H9 (cell line): ENCODE results near the gene PTGES3L. TPM values are rescaled to one million over a fixed set of nuclear protein-coding genes. Genes with fewer than 3 reads are reported as not detected.
A peak's percentile ranks its signal among the peaks of the same experiment; 100 is the strongest.

Experiments used
- DNase-seq: peaks from one replicate; pipeline ENCODE4 v3.0.0-alpha.2; 2017
- H2AFZ ChIP-seq: one replicate; pipeline ENCODE4 v1.6.1; 2013; ENCODE audit warnings: mild to moderate bottlenecking, low read length, control low read depth, moderate library complexity
- H2AK5ac ChIP-seq: 2 replicates; pipeline ENCODE4 v1.6.1; 2013; ENCODE audit warnings: low read length, control low read depth, mixed read lengths; ENCODE audit not compliant: insufficient read length
- H2BK120ac ChIP-seq: one replicate; pipeline ENCODE4 v1.6.1; 2013; ENCODE audit warnings: low read depth, mild to moderate bottlenecking, low read length, control low read depth, inconsistent platforms; ENCODE audit not compliant: poor library complexity, severe bottlenecking
- H2BK12ac ChIP-seq: 2 replicates; pipeline ENCODE4 v1.6.1; 2013; ENCODE audit warnings: low read length, control low read depth, mixed read lengths, low read depth; ENCODE audit not compliant: insufficient read length
- H2BK15ac ChIP-seq: 2 replicates; pipeline ENCODE4 v1.6.1; 2013; ENCODE audit warnings: low read depth, low read length, control low read depth
- H2BK20ac ChIP-seq: one replicate; pipeline ENCODE4 v1.6.1; 2013; ENCODE audit warnings: low read depth, mild to moderate bottlenecking, low read length, control low read depth, inconsistent platforms; ENCODE audit not compliant: poor library complexity, severe bottlenecking
- H2BK5ac ChIP-seq: 2 replicates; pipeline ENCODE4 v1.6.1; 2013; ENCODE audit warnings: low read length, control low read depth, mixed read lengths; ENCODE audit not compliant: insufficient read length
- H3K14ac ChIP-seq: 2 replicates; pipeline ENCODE4 v1.6.1; 2013; ENCODE audit warnings: low read length, control low read depth; ENCODE audit not compliant: insufficient read depth
- H3K18ac ChIP-seq: 2 replicates; pipeline ENCODE4 v1.6.1; 2013; ENCODE audit warnings: low read depth, mild to moderate bottlenecking, mixed read lengths, low read length, control low read depth; ENCODE audit not compliant: insufficient read length
- H3K23ac ChIP-seq: 2 replicates; pipeline ENCODE4 v1.6.1; 2013; ENCODE audit warnings: low read length, control low read depth, mixed read lengths, low read depth; ENCODE audit not compliant: insufficient read length
- H3K23me2 ChIP-seq: 2 replicates; pipeline ENCODE4 v1.6.1; 2013; ENCODE audit warnings: low read depth, mild to moderate bottlenecking, mixed read lengths, low read length, control low read depth; ENCODE audit not compliant: insufficient read length, poor library complexity, severe bottlenecking
- H3K27ac ChIP-seq: 2 replicates; pipeline ENCODE4 v1.5.1; 2013; ENCODE audit warnings: low read length, control low read depth, mixed read lengths, low read depth; ENCODE audit not compliant: insufficient read length
- H3K27me3 ChIP-seq: 2 replicates; pipeline ENCODE4 v1.6.1; 2013; ENCODE audit warnings: low read length, control low read depth, inconsistent platforms; ENCODE audit not compliant: insufficient read depth
- H3K4ac ChIP-seq: 2 replicates; pipeline ENCODE4 v1.6.1; 2013; ENCODE audit warnings: low read depth, mild to moderate bottlenecking, control low read depth, inconsistent platforms, low read length, moderate library complexity
- H3K4me1 ChIP-seq: 2 replicates; pipeline ENCODE4 v1.6.1; 2013; ENCODE audit warnings: low read length, control low read depth, inconsistent platforms; ENCODE audit not compliant: insufficient read depth
- H3K4me2 ChIP-seq: 2 replicates; pipeline ENCODE4 v1.6.1; 2013; ENCODE audit warnings: low read length, control low read depth, mixed read lengths; ENCODE audit not compliant: insufficient read length, insufficient read depth
- H3K56ac ChIP-seq: 2 replicates; pipeline ENCODE4 v1.6.1; 2013; ENCODE audit warnings: low read depth, mild to moderate bottlenecking, mixed read lengths, low read length, control low read depth; ENCODE audit not compliant: insufficient read length
- H3K79me1 ChIP-seq: 2 replicates; pipeline ENCODE4 v1.6.1; 2013; ENCODE audit warnings: low read depth, mild to moderate bottlenecking, moderate library complexity, low read length, control low read depth, inconsistent platforms; ENCODE audit not compliant: insufficient read depth, poor library complexity, severe bottlenecking
- H3K79me2 ChIP-seq: 2 replicates; pipeline ENCODE4 v1.6.1; 2013; ENCODE audit warnings: low read length, control low read depth, inconsistent platforms; ENCODE audit not compliant: insufficient read depth
- H3K9ac ChIP-seq: 2 replicates; pipeline ENCODE4 v1.6.1; 2013; ENCODE audit warnings: low read length, control low read depth, mixed read lengths; ENCODE audit not compliant: insufficient read length; ENCODE audit errors: extremely low read depth
- H3K9me3 ChIP-seq: one replicate; pipeline ENCODE4 v1.6.1; 2013; ENCODE audit warnings: low read depth, low read length, inconsistent platforms; ENCODE audit not compliant: control insufficient read depth
- H3T11ph ChIP-seq: one replicate; pipeline ENCODE4 v1.6.1; 2013; ENCODE audit warnings: mild to moderate bottlenecking, low read length, control low read depth, inconsistent platforms
- H4K20me1 ChIP-seq: one replicate; pipeline ENCODE4 v1.6.1; 2013; ENCODE audit not compliant: control insufficient read depth, insufficient read length, insufficient read depth
- H4K5ac ChIP-seq: 2 replicates; pipeline ENCODE4 v1.6.1; 2013; ENCODE audit warnings: low read depth, mild to moderate bottlenecking, mixed read lengths, low read length, control low read depth; ENCODE audit not compliant: insufficient read length
- H4K8ac ChIP-seq: replicated peaks from 2 replicates; pipeline ENCODE4 v1.6.1; 2013; ENCODE audit warnings: low read length, control low read depth, mixed read lengths, low read depth; ENCODE audit not compliant: insufficient read length
- H4K91ac ChIP-seq: 2 replicates; pipeline ENCODE4 v1.6.1; 2013; ENCODE audit warnings: low read depth, mild to moderate bottlenecking, moderate library complexity, mixed read lengths, low read length, control low read depth; ENCODE audit not compliant: insufficient read length
- H3K27ac Mint-ChIP-seq, 3 experiments: 2 replicates in 2 of 3; 3 replicates in 1 of 3; pipeline ENCODE4 v1.8.0; 2020 to 2021; ENCODE audit warnings: mixed read lengths in 3 of 3, mild to moderate bottlenecking in 1 of 3, moderate library complexity in 1 of 3
- H3K27me3 Mint-ChIP-seq: 2 replicates; pipeline ENCODE4 v1.8.0; 2021; ENCODE audit warnings: low read depth, mild to moderate bottlenecking, moderate library complexity, mixed read lengths
- H3K36me3 Mint-ChIP-seq, 3 experiments: 2 replicates in 2 of 3; 3 replicates in 1 of 3; pipeline ENCODE4 v1.8.0; 2020 to 2021; ENCODE audit warnings: low read depth in 3 of 3, mixed read lengths in 3 of 3; ENCODE audit not compliant: insufficient read depth in 1 of 3
- H3K4me1 Mint-ChIP-seq, 2 experiments: 2 replicates each; pipeline ENCODE4 v1.8.0; 2020; ENCODE audit warnings: mixed read lengths in 2 of 2
- H3K4me3 Mint-ChIP-seq, 2 experiments: 2 replicates in 1 of 2; 3 replicates in 1 of 2; pipeline ENCODE4 v1.8.0; 2020 to 2021; ENCODE audit warnings: mild to moderate bottlenecking in 2 of 2, mixed read lengths in 2 of 2, moderate library complexity in 1 of 2
- H3K9me3 Mint-ChIP-seq, 2 experiments: 2 replicates in 1 of 2; 3 replicates in 1 of 2; pipeline ENCODE4 v1.8.0; 2020; ENCODE audit warnings: mild to moderate bottlenecking in 2 of 2, mixed read lengths in 2 of 2, moderate library complexity in 1 of 2
- CTCF ChIP-seq: fragments of 200-600 bp; sonication (generic); conservative IDR thresholded peaks from 3 replicates; pipeline ENCODE4 v1.8.0; 2021; ENCODE audit warnings: antibody characterized with exemption, mild to moderate bottlenecking
- WGBS: extraction: QIAGEN DNeasy Blood & Tissue Kit; methylation state at CpG from one replicate; pipeline ENCODE4 v1.1.7; 2013; ENCODE audit warnings: missing lambda C conversion rate, low lambda C conversion rate, mixed read lengths; ENCODE audit not compliant: insufficient read length; ENCODE audit errors: extremely low coverage; 5-methylcytosine and 5-hydroxymethylcytosine counted together
- total RNA-seq: library from RNA; stranded (reverse); gene quantifications from 2 replicates; pipeline ENCODE4 v1.2.1, GENCODE V29; 2021

PTGES3L gene
- total RNA-seq, 1 experiment from 2014 or later, result 4.2 TPM

DNA sequence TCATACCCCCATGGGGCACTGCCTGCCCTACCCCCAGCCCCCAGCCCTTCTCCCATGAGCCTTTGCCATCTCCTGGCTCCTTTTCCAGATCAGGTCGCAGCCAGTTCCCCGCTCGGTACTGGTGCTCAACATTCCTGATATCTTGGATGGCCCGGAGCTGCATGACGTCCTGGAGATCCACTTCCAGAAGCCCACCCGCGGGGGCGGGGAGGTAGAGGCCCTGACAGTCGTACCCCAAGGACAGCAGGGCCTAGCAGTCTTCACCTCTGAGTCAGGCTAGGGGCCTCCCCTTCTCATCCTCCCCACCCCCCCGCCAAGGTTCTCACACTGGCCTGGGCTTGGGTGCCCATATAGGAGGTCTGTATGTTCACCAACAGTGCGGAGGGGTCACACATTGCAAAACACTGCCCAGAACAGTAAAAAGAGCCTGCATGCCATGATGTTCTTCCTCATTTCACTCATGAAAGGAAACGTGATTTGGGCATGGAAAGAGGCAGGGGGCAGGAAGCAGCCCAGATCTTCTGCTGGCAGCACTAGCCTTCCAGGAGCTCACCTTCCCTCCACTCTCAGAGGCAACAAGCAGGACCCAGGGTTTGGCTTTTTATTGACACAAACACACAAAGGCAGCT is 34.3 kb upstream of the PTGES3L start:
- H3K27me3 Mint-ChIP-seq, result no peaks in the 10 kb centered on the region
- Histone ChIP-seq H3K23me2 (no peaks in the 10 kb centered on the region), H3K9me3 (no peaks in the 10 kb centered on the region), H3K4ac (no peak overlapping the region), H2AK5ac (no peak overlapping the region), H3K79me2 (no peaks in the 10 kb centered on the region), H2BK12ac (no peak overlapping the region), H3K18ac (no peak overlapping the region), H2BK15ac (no peak overlapping the region), H3K23ac (no peak overlapping the region), H3T11ph (no peak overlapping the region), H3K27ac (no peak overlapping the region), H3K9ac (no peak overlapping the region), H4K5ac (no peak overlapping the region), H3K27me3 (no peaks in the 10 kb centered on the region), H2BK120ac (no peak overlapping the region), H2BK20ac (no peak overlapping the region), H3K56ac (no peak overlapping the region), H4K8ac (no peak overlapping the region), H2AFZ (no peak overlapping the region), H3K4me1 (no peaks in the 10 kb centered on the region; the same call in 1 of the 2 replicates), H3K14ac (no peak overlapping the region), H3K79me1 (no peaks in the 10 kb centered on the region), H4K20me1 (no peaks in the 10 kb centered on the region), H4K91ac (no peak overlapping the region), H2BK5ac (no peak overlapping the region), H3K4me2 (no peak overlapping the region)
- no peak overlapping the region for H3K4me3 Mint-ChIP-seq
- no peaks in the 10 kb centered on the region for H3K9me3 Mint-ChIP-seq
- peaks cover 11 to 40% (median 37%) of the 10 kb centered on the region in 3 experiments; a peak in 6 of 7 replicates for H3K36me3 Mint-ChIP-seq
- TF ChIP-seq CTCF, result no peak
- no peak for DNase-seq
- H3K4me1 Mint-ChIP-seq, result peaks cover 20 to 47% of the 10 kb centered on the region in 2 experiments
- no CpG with 5 or more reads among the region's 12 CpGs for whole genome bisulfite sequencing
- peak overlapping the region; percentile 56 to 85 (median 65); a peak in 5 of 7 replicates for H3K27ac Mint-ChIP-seq
